ENCODE data around the gene CLIP2.
A peak's percentile ranks its signal among the peaks of the same experiment; 100 is the strongest.
"Not testable (repeated sequence)": the region's sequence is repeated elsewhere in the genome, so short reads cannot be mapped to it uniquely, and the experiment has no call there.

CLIP2 gene

DNA sequence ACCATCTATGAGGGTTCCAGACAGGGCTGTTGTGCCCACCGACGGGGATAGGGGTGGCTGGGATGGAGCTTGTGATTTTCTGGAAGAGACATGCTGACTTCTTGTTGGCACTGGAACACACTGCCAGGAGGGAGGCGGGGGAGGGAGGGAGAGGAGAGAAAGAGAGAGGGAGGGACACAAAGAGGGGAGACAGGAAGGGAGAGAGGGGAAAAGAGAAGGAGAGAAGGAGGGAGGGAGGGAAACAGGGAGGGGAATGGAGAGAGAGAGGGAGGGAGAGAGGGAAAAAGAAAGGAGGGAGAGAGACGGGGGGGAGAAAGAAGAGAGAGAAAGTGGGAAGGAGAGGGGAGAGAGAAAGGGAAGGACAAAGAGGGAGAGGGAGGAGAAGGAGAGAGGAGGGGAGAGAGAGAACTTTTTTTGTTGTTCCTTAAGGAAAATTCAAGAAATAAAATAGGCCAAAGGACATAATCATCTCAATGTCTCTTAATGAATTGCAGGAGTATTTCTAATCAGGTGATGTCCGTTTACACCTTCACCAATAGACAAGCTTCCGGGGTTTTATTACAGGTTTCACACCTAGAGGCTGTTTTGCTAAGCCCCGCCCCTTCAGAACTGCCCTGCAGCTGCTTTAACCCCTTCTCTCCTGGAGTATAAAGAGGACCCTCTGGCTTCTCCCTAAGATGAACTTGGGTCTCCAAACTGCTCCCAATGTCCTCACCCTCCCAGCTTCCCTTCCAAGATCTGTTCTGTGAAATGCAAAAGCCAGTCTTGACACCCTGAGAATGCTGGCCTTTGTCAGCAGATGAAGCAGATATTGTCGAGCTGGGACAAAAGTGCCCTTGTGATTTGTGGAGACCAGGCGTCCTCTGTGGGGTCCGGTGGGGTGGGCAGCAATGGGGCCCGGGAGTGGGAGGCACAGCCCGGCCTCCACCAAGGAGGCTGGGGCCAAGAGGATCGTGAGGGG lies 82.5 kb downstream of the CLIP2 start:
- no peak for DNase-seq (ENCODE audit: low spot score)

DNA sequence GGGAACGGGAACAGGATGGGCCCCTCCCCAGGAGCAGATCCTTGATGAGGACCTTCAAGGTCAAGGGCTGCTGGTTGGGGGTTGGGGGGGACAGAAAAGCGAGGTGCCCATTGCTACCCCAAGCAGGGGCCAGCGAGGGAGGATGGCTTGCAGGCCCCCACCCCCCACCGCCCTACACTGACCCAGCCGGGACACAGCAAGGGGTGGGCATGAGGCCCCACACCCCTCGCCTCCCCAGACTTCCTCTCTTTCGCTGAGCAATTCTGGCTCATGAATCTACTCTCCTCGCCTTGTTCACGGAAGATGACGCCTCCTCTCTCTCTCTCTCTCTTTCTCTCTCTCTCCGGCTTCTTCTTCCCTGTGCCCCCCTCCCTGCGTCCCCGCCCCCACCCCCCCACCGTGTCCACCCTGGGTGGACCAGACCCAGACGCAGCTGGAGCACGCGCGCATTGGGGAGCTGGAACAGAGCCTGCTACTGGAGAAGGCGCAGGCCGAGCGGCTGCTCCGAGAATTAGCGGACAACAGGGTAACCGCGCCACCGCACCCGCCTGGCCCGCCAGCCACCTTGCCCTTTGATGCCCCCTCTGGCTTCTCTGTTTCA lies 83.4 kb downstream of the CLIP2 start:
- DNase-seq (ENCODE audit: low spot score): no peak

DNA sequence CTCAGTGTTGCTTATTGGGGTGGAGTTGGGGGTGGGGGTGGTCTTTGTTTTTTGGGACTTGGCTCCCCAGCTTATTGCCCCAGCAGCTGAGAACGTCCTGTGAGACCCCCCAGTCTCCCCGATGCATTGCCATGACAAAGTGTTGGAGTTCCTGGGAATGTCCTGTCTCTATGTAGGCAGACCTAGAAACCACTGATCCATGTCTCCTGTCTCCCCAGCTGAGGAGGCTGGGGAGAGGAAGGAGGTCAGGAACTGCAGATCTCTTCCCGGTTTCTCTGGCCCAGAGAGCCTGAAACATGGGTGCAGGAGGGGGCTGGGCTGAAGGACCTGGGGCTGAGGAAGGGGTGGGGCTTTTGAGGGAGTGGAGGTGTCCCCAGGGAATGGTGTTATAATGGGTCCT lies 84.3 kb downstream of the CLIP2 start:
- no peak for DNase-seq (ENCODE audit: low spot score)

DNA sequence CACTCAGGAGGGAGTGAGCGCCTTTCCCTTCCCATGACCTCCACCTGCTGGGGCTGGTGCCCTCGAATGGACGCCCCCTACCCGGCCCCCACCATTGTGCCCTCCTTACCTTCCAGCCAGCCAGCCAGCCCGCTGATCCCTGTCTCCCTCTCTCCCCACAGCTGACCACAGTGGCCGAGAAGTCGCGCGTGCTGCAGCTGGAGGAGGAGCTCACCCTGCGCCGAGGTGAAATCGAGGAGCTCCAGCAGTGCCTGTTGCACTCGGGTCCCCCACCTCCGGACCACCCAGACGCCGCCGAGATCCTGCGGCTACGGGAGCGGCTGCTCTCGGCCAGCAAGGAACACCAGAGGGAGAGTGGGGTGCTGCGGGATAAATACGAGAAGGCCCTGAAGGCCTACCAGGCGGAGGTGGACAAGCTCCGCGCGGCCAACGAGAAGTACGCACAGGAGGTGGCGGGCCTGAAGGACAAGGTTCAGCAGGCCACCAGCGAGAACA lies 86.6 kb downstream of the CLIP2 start:
- DNase-seq (ENCODE audit: low spot score): no peak

DNA sequence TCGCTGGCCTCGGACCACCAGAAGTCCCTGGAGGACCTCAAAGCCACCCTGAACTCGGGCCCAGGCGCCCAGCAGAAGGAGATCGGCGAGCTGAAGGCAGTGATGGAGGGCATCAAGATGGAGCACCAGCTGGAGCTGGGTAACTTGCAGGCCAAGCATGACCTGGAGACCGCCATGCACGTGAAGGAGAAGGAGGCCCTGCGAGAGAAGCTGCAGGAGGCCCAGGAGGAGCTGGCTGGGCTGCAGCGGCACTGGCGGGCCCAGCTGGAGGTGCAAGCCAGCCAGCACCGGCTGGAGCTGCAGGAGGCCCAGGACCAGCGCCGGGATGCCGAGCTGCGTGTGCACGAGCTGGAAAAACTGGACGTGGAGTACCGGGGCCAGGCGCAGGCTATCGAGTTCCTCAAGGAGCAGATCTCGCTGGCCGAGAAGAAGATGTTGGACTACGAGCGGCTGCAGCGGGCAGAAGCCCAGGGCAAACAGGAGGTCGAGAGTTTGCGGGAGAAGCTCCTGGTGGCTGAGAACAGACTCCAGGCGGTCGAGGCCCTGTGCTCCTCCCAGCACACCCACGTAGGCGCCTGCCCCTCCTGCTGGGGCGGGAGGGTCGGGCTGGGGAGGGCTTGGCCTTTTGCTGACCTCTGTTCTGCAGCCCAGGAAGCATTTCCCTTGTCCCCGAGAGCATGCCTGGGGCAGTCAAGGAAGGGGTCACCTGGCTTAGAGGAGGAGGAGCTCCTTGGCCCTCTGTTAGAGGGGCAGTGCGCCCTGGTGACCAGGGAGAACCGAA lies 87.2 kb downstream of the CLIP2 start:
- no peak for DNase-seq (ENCODE audit: low spot score)

DNA sequence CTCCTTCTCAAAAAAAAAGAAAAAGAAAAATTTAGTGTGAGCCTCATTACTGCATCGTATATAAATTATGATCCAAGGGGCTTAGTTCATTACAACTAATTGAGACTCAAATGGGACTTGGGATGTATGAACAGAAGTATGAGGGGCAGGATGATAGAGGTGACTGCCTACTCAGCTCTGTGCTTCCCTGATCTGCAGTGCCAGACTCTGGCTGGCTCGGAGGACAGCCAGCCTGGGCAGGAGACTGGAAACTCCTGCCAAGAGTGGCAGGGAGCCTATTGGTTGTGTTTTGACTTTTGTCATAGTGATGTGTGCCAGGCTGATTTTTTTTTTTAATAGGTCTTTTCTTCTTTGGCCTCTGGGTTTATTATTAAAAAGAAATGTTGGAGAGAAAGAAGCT lies 90.7 kb downstream of the CLIP2 start:
- no peak for DNase-seq (ENCODE audit: low spot score)

DNA sequence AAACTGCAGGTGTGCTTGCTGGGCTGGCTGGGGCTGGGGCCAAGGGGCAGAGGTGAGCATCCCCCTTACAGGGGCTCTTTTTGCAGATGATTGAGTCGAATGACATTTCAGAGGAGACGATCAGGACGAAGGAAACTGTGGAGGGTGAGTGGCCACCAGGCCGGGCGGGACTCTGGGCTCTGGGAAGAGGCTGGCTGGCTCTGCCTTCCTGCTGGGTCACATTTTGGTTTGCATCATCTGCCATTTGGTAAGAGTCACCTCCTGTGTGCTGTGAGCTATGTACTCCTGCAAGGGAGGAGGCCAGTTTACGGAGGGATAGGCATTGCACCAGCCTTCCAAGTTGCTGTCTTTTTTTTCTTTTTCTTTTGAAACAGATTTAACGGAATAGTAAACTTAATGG lies 91.5 kb downstream of the CLIP2 start:
- no peak for DNase-seq (ENCODE audit: low spot score)

DNA sequence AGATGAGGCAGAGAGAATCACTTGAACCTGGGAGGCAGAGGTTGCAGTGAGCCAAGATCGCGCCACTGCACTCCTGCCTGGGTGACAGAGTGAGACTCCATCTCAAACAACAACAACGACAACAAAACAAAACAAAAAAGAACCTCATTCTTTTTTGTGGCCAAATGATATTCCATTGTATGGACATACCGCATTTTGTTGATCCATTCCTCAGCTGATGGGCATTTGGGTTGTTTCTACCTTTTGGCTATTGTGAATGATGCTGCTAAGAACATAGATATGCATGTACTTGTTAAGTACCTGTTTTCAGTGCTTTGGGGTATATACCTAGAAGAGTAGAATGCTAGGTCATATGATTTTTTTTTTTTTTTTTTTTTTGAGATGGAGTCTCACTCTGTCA lies 94.9 kb downstream of the CLIP2 start:
- DNase-seq (ENCODE audit: low spot score): not testable (repeated sequence)

DNA sequence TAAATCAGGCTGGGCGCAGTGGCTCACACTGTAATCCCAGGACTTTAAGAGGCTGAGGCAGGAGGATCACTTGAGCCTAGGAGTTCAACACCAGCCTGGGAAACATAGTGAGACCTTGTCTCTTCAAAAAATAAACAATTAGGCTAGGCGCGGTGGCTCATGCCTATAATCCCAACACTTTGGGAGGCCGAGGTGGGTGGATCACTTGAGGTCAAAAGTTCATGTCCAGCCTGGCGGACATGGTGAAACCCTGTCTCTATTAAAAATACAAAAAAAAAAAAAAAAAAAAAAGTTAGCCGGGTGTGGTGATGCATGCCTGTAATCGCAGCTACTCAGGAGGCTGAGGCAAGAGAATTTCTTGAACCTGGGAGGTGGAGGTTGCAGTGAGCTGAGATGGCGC lies 95.6 kb downstream of the CLIP2 start:
- DNase-seq (ENCODE audit: low spot score): not testable (repeated sequence)

DNA sequence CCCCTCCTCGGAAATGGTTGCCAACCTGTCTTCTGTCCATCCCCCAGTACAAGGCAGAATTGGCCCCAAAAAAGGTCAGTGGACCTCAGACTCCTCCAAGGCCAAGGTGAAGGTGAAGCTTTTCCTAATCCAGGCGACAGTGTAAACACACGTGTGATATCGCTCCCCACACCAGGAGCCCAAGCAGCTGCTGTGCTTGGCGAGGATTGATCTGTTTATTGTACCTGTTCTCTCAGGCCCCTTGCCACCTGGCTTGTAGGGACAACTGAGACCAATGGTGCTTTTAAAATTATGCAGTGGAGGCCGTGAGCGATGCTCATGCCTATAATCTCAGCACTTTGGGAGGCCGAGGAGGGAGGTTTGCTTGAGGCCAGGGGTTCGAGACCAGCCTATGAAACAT lies 98.4 kb downstream of the CLIP2 start:
- no peak for DNase-seq (ENCODE audit: low spot score)

DNA sequence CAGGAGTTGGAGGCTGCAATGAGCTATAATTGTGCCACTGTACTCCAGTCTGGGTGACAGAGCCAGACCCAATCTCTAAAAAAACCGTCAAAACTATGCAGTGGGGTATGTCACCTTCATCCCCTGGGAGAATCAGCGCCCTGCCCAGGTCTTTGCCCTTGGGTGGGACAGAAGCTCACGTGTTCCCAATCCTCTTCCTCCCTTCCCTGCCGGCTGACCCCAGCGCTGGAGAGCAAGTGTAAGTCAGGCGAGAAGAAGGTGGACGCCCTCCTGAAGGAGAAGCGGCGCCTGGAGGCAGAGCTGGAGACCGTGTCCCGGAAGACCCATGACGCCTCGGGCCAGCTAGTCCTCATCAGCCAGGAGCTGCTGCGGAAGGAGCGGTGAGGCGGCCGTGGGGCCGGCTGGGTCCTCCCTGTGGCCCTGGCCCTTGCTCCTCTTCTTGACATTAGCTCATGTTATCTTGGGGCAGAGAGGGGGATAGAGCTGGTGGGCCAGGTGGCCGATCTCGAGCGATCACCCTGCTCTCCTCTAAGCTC lies 99.7 kb downstream of the CLIP2 start:
- no peak for DNase-seq (ENCODE audit: low spot score)

DNA sequence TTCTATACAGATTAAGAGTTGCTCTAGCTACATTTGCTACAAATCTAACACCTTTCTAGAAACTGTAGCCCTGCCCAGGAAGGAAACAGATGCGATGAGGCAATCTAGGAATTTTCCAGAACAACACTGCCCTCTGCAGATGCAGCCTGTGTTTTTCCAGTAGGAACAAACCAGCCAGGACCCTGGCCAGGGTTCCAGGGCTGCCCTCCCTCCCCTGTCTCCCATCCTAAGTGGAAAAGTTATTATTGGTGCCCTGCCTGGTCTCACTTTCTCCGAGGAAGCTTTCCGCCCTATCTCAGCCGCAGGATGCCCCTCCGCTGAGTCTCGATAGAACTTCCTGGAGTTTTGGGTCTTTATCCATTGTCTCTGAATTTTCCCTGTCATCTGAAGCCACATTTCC lies 104.5 kb downstream of the CLIP2 start:
- not testable (repeated sequence) for DNase-seq (ENCODE audit: low spot score)

DNA sequence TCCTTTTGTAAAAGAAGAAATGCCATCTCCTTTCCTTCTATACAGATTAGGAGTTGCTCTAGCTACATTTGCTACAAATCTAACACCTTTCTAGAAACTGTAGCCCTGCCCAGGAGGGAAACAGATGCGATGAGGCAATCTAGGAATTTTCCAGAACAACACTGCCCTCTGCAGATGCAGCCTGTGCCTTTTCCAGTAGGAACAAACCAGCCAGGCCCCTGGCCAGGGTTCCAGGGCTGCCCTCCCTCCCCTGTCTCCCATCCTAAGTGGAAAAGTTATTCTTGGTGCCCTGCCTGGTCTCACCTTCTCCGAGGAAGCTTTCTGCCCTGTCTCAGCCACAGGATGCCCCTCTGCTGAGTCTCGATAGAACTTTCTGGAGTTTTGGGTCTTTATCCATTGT lies 105.4 kb downstream of the CLIP2 start:
- DNase-seq (ENCODE audit: low spot score): not testable (repeated sequence)

DNA sequence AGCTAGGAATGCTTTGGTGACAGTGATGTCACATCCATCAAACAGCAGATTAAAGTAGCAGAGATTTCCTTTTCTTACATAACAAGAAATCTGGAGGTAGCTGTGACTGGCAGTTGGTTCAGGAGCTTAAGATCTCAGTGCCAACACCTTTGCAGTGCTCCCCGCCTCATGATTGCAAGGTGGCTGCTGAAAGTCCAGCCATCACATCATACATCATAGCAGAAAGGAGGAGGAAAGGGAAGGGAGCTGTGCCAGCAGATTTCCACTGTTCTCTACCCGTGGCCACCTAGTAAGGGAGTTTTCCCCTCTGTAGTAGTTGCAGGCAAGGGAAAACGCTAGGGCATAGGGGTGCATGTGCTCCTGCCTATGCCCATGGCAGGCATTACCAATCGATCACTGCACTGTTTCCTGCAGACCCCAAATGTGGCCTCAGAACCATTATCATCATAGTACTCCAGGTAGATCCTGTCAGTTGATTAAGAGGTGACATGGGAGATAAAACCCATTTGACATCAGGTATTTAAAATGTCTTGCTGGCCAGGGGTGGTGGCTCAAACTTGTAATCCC lies 106.6 kb downstream of the CLIP2 start:
- no peak for DNase-seq (ENCODE audit: low spot score)

DNA sequence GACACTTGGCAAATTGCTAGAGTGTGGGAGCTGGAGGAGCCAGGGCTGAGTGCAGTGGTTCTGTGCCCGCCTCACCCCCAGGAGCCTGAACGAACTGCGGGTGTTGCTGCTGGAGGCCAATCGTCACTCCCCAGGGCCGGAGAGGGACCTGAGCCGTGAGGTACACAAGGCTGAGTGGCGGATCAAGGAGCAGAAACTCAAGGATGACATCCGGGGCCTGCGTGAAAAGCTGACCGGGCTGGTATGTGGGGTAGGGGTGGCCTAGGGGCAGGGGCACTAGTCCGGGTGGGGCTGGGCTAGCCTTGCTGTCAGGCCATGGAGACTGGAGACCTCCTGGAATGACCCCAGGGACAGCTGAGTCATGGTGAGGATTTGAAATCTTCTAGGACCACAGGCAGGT lies 107.8 kb downstream of the CLIP2 start:
- DNase-seq (ENCODE audit: low spot score): no peak

DNA sequence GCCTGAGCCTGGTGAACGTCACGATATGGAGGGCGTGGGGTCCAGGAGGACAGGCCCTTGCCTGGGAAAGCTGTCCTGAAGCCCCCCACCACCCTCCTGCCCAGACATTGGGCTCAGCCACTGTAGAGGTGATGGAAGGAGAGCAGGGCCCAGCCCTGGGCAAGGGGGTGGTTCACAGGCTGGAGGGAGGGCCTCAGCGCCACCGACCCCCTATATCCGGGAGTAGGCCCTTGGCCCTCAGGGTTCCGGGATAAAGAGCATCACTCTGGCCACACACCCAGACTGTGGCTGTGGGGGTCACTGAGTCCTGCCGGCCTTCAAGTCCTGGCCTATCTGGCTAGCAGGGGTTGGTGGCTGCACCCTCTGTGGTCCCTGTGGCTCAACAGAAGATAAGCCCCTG lies 109.2 kb downstream of the CLIP2 start:
- DNase-seq (ENCODE audit: low spot score): no peak

DNA sequence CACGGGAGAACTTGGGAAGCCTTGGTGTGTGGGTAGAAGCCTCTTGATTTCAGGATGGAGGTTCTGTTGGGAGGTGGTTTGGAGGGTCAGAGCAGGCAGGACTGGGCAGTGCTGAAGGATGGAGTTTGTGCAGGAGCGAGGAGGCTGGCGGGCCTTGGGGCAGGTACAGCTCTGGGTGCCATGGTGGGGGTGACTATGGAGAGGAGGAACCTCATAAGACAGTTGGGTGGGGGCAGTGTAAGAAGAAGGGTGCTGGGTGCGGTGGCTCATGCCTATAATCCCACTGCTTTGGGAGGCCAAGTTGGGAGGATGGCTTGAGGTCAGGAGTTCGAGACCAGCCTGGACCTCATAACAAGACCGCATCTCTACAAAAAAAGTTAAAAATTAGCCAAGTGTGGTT lies 109.8 kb downstream of the CLIP2 start:
- DNase-seq (ENCODE audit: low spot score): no peak

DNA sequence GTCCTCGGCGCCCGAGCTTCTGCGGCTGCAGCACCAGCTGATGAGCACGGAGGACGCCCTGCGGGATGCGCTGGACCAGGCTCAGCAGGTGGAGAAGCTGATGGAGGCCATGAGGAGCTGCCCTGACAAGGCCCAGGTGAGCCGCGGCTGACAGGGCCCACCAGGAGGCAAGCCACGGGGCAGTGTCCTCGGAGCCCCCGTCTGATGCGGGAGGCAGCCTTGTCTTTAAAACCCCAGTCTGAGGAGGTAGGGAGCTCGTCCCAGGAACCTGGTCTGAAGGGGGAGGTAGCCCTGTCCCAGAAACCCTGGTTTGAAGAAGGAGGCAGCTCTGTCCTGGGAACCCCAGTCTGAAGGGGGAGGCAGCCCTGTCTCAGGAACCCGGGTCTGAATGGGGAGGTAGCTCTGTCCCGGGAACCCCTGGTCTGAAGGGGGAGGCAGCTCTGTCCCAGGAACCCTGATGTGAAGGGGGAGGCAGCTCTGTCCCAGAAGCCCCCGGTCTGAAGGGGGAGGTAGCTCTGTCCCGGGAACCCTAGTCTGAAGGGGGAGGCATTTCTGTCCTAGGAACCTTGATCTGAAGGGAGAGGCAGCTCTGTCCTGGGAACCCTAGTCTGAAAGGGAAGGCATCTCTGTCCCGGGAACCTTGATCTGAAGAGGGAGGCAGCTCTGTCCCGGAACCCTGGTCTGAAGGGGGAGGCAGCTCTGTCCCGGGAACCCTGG lies 111.4 kb downstream of the CLIP2 start:
- no peak for DNase-seq (ENCODE audit: low spot score)

DNA sequence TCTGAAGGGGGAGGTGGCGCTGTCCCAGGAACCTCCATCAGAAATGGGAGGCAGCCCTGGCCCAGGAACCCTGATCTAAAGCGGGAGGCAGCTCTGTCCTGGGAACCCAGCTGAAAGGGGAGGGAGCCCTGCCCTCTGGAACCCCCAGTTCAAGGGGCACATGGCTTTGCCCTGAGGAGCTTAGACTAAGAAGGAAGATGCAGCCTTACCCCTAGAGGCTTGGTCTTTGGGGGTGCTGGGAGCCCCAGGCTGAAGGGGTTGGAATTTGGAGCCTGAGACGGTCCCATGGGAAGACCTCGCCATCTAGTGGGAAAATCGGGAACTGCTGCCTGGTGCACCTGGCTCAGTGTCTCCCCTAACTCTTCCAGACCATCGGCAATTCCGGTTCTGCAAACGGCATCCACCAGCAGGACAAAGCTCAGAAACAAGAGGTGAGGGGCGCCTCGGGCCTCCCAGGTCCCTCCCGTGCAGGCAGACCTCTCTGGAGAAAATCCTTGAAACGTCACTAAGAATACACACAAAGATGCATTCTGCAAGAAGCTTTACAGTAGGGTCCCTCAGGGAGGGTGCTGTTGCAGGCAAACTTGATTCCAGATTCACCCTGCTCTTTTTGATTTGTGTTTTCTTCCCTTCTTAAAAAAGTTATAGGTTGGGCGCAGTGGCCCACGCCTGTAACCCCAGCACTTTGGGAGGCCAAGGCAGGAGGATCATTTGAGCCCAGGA lies 112.1 kb downstream of the CLIP2 start:
- DNase-seq (ENCODE audit: low spot score): peak; percentile 80

DNA sequence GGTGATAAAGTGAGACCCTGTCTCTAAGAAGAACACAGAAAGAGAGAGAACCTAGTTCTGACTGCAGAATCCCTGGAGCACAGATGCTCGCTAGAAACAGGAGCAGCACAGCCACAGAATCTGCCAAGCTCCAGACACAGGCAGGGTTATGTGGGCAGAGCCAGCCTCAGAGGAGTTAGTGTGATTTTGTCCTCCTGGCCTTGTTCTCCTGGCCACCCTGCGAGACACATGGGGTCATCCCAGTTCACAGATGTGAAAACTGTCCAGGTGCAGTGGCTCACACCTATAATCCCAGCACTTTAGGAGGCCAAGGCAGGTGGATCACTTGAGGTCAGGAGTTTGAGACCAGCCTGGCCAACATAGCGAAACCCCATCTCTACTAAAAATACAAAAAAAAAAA lies 113.5 kb downstream of the CLIP2 start:
- not testable (repeated sequence) for DNase-seq (ENCODE audit: low spot score)

All from left forelimb (tissue), 1 donor.